MG63 (cell line): ENCODE results near the gene KIAA0232. TPM values are rescaled to one million over a fixed set of nuclear protein-coding genes. Genes with fewer than 3 reads are reported as not detected.

Experiments
- DNase-seq: peaks from one replicate; pipeline ENCODE4 v3.0.0-alpha.2; 2020
- H3K27me3 ChIP-seq: fragments of 250-450 bp; sonication (Bioruptor Pico); 2 replicates; pipeline ENCODE4 v1.5.1; 2020; ENCODE audit warnings: mild to moderate bottlenecking, moderate library complexity
- H3K36me3 ChIP-seq: fragments of 250-450 bp; sonication (Bioruptor Pico); 2 replicates; pipeline ENCODE4 v1.5.1; 2020; ENCODE audit warnings: mild to moderate bottlenecking, moderate library complexity
- H3K4me3 ChIP-seq: fragments of 250-450 bp; sonication (Bioruptor Pico); 2 replicates; pipeline ENCODE4 v1.5.1; 2020; ENCODE audit warnings: mild to moderate bottlenecking, moderate library complexity
- H3K9me3 ChIP-seq: fragments of 250-450 bp; sonication (Bioruptor Pico); 2 replicates; pipeline ENCODE4 v1.5.1; 2020; ENCODE audit warnings: mild to moderate bottlenecking, moderate library complexity
- total RNA-seq: library from RNA; depleted of rRNA; stranded (reverse); fragments of >200 nt; shearing (Covaris generic); gene quantifications from 2 replicates; pipeline ENCODE4 v1.2.3, GENCODE V29; 2014; ENCODE audit warnings: low replicate concordance; rRNA removed

The KIAA0232 gene
- total RNA-seq, 1 experiment from 2014 or later: 2.9 TPM

DNA sequence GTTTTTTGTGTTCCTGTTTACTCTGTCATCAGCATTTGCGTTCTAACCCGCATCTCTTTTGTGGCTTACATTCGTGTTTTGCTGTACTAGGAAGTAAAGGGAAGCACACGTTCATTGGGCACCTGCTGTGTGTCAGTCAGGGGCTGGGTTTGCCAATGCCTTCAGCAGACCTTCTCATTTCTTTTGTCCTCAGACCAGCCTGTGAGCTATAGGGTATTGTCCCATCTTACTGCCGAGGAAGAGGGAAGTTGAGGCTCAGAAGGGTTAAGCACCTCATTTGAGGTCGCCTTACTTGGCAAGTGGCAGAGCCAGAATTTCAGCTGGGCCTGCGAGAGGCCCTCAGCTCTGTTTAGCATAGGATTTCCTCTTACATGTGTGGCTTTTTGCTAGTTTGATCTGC, 135.8 kb downstream of the KIAA0232 start:
- DNase-seq: no peak
- H3K4me3 ChIP-seq: no peak overlapping the region
- H3K36me3 ChIP-seq: no peaks in the 10 kb centered on the region
- H3K27me3 ChIP-seq: no peaks in the 10 kb centered on the region
- no peaks in the 10 kb centered on the region for H3K9me3 ChIP-seq

DNA sequence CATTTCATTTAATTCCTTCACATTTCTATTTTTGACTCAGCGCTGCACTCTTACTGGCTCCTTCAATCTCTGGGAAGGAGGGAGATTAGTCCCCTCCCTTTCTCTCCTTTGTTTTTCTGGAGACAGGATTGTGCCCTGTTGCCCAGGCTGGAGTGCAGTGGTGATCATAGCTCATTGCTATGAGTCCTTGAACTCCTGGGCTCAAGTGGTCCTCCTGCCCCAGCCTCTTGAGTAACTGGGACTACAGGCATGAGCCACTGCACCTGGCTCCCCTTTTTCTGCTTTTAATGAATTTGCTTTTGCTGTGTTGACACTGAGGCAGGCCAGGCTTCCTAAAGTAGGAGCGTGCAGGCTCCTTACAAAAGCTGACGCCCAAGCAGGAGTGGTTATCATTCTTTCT, 137.6 kb downstream of the KIAA0232 start:
- DNase-seq: no peak
- H3K4me3 ChIP-seq: no peak overlapping the region
- no peaks in the 10 kb centered on the region for H3K9me3 ChIP-seq
- H3K27me3 ChIP-seq: no peaks in the 10 kb centered on the region
- no peaks in the 10 kb centered on the region for H3K36me3 ChIP-seq

DNA sequence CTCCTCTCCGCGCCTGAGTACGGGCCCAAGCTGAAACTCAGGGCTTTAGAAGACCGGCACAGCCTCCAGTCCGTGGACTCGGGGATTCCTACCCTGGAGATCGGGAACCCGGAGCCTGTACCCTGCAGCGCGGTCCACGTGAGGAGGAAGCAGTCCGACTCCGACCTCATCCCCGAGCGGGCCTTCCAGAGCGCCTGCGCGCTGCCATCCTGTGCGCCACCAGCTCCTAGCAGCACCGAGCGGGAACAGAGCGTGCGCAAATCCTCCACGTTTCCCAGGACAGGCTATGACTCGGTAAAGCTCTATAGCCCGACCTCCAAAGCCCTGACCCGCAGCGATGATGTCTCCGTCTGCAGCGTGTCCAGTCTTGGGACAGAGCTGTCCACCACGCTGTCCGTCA, 141.0 kb downstream of the KIAA0232 start:
- H3K36me3 ChIP-seq: no peaks in the 10 kb centered on the region
- no peak for DNase-seq
- H3K4me3 ChIP-seq: no peak overlapping the region
- no peaks in the 10 kb centered on the region for H3K27me3 ChIP-seq
- H3K9me3 ChIP-seq: no peaks in the 10 kb centered on the region

DNA sequence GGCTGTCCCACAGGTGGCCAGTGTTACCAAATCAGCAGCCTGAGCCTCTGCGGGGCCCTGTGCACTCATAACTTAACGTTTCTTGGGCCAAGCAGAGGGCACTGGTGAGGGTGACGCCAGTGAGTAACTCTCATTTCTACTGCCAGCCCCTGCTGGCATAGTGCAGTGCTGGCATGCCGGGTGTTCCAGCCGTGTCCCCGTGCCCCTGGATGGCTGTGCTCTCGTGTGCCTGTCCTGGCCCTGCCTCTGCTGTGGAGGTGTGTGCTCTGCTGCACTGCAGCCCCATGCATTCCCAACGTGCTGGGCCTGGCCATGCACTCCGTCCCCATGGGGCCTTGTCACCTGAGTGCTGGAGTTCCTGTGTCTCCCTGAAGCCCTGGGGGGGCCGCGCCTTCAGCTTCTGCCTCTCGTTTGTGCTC, 141.8 kb downstream of the KIAA0232 start:
- Histone ChIP-seq H3K27me3 (no peaks in the 10 kb centered on the region), H3K9me3 (no peaks in the 10 kb centered on the region)
- no peak for DNase-seq

DNA sequence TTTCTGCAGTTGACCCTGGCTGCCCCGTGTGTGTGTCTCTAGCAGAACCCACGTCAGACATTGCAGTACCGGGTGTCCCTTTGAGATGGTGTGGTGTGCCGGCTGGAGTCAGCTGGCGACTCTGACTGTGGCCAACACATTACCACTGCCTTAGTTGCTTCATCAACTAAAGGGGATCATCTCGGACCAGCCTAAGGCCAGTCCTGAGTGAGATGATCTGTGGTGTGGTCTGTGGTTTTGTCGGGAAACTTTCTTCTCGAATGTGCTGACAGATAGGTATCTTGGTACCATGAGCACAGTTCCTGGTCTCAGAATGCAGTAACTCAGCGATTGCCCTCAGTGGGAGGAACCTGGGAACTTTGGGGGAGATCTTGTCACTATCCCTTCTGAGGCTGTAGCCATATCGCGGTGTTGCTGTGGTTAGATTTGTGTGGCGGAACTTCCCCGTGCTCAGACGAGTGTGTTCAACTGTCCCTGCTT, 142.9 kb downstream of the KIAA0232 start:
- DNase-seq: no peak
- Histone ChIP-seq H3K4me3 (no peak overlapping the region), H3K27me3 (no peaks in the 10 kb centered on the region), H3K36me3 (no peaks in the 10 kb centered on the region), H3K9me3 (no peaks in the 10 kb centered on the region)

More for the DNA sequence above, 141.8 kb downstream of the KIAA0232 start:
- no peak overlapping the region for H3K4me3 ChIP-seq
- no peaks in the 10 kb centered on the region for H3K36me3 ChIP-seq

DNA sequence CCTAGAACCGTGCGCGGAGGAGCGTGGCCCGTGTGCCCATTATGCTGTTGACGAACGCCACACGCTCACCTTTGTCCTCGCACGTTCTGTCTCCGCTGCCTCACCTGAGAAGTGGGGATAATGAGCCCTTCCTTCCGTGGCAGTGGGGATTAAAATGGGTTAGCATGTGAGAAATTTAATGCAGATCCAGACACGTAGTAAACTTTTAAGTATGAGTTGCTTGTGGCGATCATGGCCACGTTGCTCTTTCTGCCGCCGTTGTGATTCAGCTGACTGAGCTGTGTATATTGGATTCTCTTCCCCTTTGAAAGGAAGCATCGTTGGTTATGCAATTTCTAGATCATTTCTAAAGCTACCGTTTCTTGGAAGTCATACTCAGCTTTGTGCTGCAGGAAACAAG, 143.6 kb downstream of the KIAA0232 start:
- Histone ChIP-seq H3K4me3 (no peak overlapping the region), H3K27me3 (no peaks in the 10 kb centered on the region), H3K9me3 (no peaks in the 10 kb centered on the region), H3K36me3 (no peaks in the 10 kb centered on the region)
- DNase-seq: no peak

DNA sequence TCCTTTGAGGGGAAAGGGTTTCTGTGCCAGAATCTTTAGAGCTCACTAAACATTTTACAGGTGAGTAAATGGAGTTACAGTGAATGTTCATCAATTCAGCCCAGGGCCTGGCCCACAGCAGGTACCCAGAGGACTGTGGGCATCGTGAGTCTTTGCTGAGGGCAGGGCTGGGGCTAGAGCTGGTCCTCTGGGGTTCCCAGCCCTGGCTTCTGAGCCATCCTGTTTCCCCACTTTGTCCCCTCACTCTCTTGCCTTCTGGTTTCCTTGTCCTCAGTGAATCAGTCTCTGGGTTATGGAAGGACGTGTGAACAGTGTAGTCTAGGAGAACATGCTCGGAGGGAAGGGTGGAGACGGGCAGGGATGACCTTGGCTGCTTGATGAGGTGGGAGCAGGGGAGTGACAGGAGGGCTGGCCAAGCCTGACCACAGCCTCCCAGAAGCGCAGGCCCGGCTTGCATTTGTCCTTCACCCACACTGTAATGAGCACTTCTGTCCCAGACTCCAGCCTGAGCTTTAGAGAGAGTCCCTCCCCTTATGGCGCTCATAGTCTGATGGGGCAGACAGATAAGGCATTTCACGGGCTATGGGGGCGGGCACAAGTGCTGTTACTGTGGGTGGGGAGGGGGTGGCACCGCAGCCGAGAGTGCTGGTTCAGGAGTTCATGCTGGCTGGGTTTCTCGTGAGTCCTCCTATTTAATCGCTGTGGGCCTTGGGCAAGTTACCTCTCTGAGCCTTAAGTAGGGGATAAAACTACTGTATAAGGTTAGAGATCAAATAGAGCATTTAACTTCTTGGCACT, 144.4 kb downstream of the KIAA0232 start:
- H3K9me3 ChIP-seq: no peaks in the 10 kb centered on the region
- no peaks in the 10 kb centered on the region for H3K36me3 ChIP-seq
- no peak for DNase-seq
- no peaks in the 10 kb centered on the region for H3K27me3 ChIP-seq
- H3K4me3 ChIP-seq: no peak overlapping the region

DNA sequence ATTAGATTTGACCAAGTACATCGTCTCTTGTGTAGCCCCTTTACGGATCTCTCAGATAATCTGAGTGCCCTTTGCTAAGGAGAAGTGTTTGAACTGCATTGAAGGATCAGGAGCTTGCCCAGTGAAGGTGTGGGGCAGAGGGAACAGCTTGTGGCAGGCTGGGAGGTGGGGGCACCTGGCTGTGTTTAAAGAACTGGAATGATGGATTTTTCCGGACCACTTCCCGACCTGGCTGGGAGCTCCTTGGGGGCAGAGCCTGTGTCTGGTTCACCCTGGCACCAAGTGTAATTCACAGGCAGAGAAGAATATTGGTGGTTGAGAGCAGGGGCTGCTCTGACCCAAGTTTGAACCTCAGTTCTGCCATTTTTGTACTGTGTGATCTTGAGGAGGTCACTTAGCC, 145.6 kb downstream of the KIAA0232 start:
- H3K27me3 ChIP-seq: no peaks in the 10 kb centered on the region
- H3K9me3 ChIP-seq: no peaks in the 10 kb centered on the region
- no peak overlapping the region for H3K4me3 ChIP-seq
- no peak for DNase-seq
- H3K36me3 ChIP-seq: no peaks in the 10 kb centered on the region

DNA sequence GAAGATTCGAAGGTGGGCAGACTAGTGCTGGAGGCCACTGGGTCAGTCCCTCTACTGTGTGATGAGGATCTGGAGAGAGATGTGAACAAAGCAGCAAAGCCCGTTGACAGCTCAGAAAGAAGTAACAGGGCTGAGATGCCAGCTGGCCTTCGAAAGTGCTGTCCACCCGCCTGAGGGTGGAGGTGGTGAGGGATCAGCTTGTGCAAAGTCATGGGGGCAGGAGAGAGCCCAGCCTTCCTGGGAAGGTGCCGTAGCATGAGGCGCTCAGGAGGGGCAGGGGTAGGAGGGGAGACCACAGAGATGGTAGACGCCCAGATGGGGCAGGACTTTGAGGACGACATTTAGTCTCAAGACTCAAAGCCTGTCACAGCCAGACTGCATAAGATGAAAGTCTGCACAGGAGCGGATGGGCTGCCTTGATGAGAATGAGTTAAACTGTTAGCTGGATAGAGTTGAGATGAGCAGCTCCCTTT, 146.8 kb downstream of the KIAA0232 start:
- Histone ChIP-seq H3K36me3 (no peaks in the 10 kb centered on the region), H3K4me3 (no peak overlapping the region), H3K27me3 (no peaks in the 10 kb centered on the region), H3K9me3 (no peaks in the 10 kb centered on the region)
- DNase-seq: no peak

DNA sequence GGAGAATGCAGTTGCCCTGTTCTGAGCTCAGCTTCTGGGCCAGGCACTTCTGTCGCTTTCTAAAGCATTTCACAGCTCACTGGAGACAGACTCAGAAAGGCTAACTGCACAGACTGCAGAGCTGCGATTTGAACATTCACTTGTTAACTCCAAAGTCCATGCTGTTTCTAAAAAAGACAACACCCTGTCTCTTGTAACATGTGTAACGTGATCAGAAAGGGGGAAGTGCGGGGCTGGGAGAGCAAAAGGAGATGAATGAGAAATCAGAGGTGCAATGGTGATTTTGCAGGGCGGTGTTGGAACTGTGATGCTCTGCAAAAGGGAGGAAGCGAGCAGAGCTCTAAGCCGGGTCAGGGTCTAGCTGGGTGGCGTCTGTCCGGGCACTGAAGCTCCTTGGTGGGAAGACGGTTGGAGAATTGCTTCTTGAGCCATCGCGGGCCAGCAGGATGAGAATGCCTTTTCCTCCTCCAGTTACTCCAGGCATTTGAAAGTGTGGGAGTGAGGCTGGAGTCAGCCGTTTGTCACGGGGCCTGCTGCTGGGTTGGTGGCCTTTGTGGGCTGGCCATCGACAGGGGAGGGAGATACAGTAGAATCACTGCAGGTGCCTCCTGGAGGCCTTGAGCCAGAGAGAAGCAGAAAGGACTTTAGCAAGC, 147.4 kb downstream of the KIAA0232 start:
- DNase-seq: no peak
- no peak overlapping the region for H3K4me3 ChIP-seq
- no peaks in the 10 kb centered on the region for H3K36me3 ChIP-seq
- no peaks in the 10 kb centered on the region for H3K27me3 ChIP-seq
- H3K9me3 ChIP-seq: no peaks in the 10 kb centered on the region

DNA sequence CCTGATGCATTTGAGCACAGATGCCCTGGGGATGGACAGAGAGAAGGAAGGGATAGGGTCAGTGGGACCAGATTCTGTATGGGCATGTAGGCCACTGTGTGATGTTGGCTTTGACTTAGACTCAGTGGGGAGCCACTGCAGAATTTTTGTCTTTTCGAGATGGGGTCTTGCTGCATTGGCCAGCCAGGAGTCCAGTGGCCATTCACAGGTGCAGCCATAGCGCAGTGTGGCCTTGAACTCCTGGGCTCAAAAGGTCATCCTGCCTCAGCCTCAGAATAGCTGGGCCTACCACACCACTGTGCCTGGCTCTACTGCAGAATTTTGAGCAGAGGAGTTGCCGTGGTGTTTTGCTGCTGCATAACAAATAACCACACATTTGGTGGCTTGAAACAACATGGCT, 149.9 kb downstream of the KIAA0232 start:
- Histone ChIP-seq H3K36me3 (no peaks in the 10 kb centered on the region), H3K4me3 (no peak overlapping the region), H3K9me3 (no peaks in the 10 kb centered on the region), H3K27me3 (no peaks in the 10 kb centered on the region)
- no peak for DNase-seq

DNA sequence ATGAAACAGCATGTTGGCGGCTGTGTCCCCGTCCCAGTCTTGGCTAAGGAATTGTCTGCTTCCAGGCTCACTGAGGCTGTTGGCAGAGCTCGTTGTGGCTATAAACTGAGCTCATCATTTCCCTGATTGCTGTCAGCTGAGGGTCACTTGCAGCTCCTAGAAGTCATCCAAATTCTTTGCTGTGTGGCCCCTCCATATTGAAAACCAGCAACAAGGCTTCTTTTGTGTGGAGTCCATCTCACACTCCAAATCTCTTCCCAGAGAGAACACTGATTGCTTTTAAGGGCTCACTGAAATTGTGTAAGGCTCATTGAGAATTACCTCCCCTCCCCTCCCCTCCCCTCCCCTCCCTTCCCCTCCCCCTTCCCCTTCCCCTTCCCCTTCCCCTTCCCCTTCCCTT, 150.4 kb downstream of the KIAA0232 start:
- H3K27me3 ChIP-seq: no peaks in the 10 kb centered on the region
- no peaks in the 10 kb centered on the region for H3K9me3 ChIP-seq
- no peaks in the 10 kb centered on the region for H3K36me3 ChIP-seq
- H3K4me3 ChIP-seq: no peak overlapping the region
- DNase-seq: no peak

Other genes with a start within 250 kb of the KIAA0232 start
- gene MAN2B2, start 207.5 kb upstream of the KIAA0232 start, total RNA-seq: 2.8 and 5.0 TPM in 2 replicates
- 155 and 175 TPM in 2 replicates for gene MRFAP1, start 142.0 kb upstream of the KIAA0232 start, total RNA-seq
- not detected in 2 replicates for gene S100P, start 88.8 kb upstream of the KIAA0232 start, total RNA-seq
- gene MRFAP1L1, start 72.9 kb upstream of the KIAA0232 start, total RNA-seq: 22.8 and 36.4 TPM in 2 replicates
- 15.6 and 16.0 TPM in 2 replicates for gene BLOC1S4, start 66.6 kb upstream of the KIAA0232 start, total RNA-seq
- gene TBC1D14, start 127.1 kb downstream of the KIAA0232 start, total RNA-seq: 15.3 and 16.3 TPM in 2 replicates